NCI-H526 (cell line): ENCODE data around the gene KSR1.
"Not testable (repeated sequence)": the region's sequence is repeated elsewhere in the genome, so short reads cannot be mapped to it uniquely, and the experiment has no call there.

Experiments used
- DNase-seq, 2 experiments: peaks; one replicate each; lab custom pipeline; 2025; lab: John Stamatoyannopoulos, UW

KSR1 gene

GRCh38 chr17:27454089-27454488, 2.2 kb upstream of the KSR1 start:
- no peak for DNase-seq

DNA sequence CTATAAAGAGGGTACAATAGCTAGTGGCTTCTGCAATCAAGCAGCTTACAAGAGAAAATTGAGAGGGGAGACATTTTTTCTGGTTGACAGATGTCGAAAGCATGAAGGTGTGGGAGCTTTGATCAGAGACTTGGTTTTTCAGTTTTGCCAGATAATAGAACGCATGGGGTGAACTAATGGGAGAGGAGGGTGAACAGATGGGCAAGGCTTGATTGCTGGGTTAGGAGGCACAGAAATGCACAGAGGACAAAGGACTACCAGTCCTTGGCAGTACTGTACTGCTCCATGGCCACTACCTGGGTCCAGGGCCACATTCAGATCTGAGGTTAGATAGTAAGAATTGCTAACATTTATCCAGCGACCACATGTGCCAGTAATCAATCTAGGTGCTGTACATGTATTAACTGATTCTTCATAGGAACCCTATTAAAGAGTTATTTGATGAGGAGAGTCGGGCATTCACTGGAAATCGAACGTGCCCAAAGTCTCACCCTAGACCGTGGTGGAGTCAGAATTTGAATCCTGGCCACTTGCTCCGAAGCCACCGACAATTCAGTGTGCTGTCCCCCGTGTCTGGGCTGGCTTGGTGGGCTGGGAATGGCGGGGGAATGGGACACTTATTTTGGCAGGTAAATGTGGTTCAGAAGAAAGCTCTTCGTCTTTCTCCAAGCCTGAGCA, 873 bp upstream of the KSR1 start:
- no peak for DNase-seq

DNA sequence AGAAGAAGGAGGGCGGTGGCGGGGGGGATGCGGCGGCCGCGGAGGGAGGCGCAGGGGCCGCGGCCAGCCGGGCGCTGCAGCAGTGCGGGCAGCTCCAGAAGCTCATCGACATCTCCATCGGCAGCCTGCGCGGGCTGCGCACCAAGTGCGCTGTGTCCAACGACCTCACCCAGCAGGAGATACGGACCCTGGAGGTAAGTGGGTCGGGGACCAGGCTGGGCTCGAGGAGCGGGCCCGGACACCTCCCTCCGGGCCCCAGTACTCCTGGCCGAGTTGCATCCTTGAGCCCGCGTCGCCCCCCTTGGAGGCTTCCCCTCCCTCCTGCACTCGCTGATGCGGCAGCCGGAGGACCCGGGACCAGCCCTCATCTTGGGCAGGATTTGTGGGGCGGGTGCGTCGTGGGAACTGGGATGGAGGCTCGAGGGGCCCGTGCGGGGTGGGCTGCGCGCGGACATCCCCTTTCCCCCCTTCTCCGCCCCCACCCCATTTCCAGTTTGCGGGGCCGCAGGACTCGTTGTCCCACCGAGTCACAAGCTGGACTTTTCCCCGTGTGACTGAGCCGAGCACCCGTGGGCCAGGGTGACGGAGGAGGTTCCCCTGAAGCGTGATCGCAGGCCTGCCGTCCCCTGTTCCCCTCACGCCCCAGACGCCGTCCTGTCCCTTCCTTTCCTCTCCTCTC, 572 bp downstream of the KSR1 start:
- DNase-seq, result peak; percentile 50 to 79

- DNase-seq, result no peak
These were observed 1.1 kb downstream of the KSR1 start for GRCh38 chr17:27457360-27457715.

GRCh38 chr17:27457731-27458523, 1.7 kb downstream of the KSR1 start:
- peak; percentile 19 to 70 for DNase-seq

DNA sequence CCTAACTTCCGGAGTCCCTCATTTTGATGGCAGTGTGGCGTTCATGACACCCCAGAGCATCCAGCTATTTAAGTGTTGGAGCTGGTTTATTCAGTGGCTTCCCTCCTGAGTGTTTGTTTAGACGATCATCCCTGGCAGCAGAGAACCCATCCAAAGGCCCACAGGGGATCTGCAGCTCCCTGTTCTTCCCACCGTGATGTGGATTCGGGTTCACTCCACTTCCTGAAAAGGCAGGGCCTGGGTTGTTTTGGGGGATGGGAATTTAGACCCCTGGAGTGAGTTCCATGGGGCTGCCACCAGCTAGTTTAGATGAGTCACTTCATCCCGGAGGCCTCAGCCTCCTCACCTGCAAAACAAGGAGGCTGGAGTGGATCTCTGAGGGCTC, 2.3 kb downstream of the KSR1 start:
- DNase-seq, result no peak

DNA sequence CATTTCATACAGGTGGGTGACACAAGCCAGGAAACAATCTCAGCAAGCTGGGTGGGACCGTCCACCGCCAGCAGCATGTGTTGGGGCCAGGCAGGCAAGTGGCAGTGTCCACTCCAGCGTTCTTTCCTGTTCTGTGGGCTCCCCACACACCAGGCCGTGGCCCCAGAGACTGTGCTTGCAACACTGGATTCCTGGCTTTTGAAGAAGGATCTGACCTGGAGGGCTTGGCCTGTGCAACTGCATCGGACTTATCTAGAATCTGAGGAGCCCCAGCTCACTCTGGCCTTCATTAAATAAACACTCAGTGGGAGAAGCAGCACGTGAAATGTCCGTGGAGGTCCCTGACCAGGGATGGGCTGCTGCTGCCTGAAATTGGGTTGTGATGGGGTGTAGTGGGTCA, 3.2 kb downstream of the KSR1 start:
- no peak for DNase-seq

DNA sequence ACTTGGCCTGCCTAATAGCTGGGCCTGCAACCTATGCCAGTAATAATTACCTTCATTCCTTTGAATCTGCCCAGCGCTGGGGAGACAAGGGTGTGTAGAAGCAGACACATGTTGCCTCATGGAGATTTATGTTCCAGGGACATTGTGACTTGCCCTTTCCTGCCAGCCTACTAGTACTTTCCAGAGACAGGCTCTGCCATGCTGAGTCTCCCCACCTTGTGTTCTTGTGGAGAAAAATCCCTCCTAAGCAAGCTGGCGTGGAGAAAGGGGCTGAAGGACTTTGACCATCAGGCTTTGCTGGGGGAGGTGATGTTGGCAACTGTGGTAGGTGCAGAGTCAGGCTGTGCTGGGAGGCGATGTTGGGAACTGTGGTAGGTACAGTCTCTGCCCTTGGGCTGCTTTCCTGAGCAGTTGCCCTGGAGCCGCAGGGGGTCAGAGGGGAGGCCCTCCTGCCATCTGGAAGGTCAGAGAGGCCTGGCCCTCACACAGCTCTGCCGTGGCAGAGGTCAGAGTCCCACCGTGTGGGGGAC, 4.0 kb downstream of the KSR1 start:
- DNase-seq, result no peak

- no peak for DNase-seq
These were observed 5.1 kb downstream of the KSR1 start for GRCh38 chr17:27461192-27461859.

- no peak for DNase-seq
These were observed 5.9 kb downstream of the KSR1 start for GRCh38 chr17:27462149-27462548.

DNA sequence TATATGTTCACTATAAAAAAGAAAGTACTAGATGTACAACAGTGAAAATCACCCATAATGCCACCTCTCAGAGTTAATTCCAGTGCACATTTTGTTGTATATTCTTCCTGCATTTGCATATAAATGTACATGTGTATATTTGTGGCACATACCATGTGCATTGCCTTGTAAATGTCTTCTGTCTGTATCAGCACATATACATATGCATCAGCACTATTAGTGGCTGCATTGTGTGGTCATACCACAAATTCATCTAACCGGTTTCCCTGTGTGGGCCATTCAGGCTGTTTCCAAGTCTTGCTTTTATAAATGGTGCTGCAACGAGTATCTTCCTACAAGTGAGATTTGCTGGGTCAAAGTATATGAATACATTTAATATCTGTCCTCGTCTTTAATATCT, 6.5 kb downstream of the KSR1 start:
- DNase-seq, result no peak

DNA sequence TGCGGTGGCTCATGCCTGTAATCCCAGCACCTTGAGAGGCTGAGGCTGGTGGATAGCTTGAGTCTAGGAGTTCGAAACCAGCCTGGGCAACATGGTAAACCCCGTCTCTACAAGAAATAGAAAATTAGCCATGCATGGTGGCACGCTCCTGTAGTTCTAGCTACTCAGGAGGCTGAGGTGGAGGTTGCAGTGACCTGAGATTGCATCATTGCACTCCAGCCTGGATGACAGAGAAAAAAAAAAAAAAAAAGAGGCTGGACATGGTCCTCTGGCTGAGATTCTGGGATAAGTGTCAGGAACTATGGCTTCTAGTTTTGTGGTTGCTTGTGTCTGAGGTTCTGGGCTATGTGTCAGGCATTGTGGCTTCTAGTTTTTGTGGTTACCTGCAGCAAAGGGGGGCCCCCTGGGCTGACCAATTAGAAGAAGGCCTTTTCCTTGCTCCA, 7.0 kb downstream of the KSR1 start:
- DNase-seq, result no peak

DNA sequence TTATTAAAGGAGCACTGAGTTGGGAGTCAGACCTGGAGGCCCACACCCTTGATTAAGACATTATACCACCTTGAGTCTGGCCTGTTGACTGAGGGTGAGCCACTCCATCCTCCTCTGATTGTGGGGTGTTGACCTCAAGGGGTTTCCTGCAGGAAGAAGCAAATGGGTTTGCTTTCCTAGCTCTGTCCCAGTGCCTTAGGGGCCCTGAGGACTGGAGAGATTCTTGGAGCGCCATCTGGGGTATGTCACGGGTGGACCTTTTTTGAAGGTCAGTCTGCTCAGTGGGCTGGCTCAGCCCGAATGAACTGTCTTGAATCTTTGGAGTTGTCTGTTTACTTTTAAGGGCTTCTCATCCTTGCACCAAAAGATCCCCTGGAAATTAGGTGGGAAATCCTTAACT, 7.8 kb downstream of the KSR1 start:
- not testable (repeated sequence) for DNase-seq

DNA sequence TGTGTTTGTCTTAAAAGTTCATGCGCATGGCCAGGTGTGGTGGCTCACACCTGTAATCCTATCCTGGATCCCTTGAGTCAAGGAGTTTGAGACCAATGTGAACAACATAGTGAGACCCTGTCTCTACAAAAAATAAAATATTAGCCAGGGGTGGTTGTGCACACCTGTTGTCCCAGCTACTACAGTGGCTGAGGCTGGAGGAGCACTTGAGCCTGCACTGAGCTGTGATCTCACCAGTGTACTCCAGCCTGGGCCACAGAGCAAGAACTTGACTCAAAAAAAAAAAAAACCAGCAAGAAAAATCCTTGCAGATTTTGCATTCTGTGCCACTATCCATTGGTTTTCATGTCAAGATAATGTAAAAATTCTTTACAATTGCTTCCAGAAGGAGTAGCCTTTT, 8.2 kb downstream of the KSR1 start:
- DNase-seq, result no peak

- not testable (repeated sequence) for DNase-seq
These were observed 9.6 kb downstream of the KSR1 start for GRCh38 chr17:27465875-27466274.

- no peak for DNase-seq
These were observed 10.1 kb downstream of the KSR1 start for GRCh38 chr17:27466376-27466742.

DNA sequence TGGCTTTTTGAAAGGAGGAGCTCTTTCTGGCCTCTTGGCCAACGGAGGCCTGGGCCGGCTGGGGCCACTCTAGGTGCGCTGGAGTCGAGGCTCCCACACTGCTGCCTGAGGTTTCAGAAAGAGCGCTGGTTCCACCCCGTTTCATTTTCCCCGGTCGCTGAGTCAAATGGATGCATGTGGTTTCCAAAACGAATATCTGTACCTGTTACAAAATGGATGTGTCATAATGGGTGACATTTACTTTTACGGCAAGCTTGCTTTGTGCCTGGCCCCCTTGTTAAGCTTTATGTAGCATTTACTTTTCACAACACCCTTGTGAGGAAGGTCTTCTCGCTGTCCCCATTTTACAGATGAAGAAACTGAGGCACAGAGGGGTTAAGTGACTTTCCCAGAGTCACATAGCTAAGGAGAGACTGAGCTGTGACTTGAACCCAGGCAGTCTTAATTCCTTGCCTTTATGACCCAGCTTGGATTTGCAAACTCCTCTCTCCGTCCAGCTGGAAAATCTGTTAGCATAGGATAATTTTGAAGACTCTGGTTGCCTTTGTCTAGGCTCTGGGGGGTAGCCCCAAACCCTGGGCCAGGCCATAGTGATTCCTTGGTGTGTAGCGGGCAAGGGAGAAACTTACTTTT, 10.6 kb downstream of the KSR1 start:
- DNase-seq, result no peak

GRCh38 chr17:27469256-27469655, 13.0 kb downstream of the KSR1 start:
- no peak for DNase-seq

GRCh38 chr17:27471321-27472269, 15.3 kb downstream of the KSR1 start:
- DNase-seq, result no peak

GRCh38 chr17:27473190-27473747, 17.0 kb downstream of the KSR1 start:
- no peak for DNase-seq
